Tibial nerve (tissue), 3 donors: Measurements from ENCODE around the gene MYBBP1A.

Source experiments
- CTCF ChIP-seq, 5 experiments: fragments of 200-600 bp in 3 of 5; fragments of 450-650 bp in 2 of 5; sonication (generic) in 3 of 5; IDR thresholded peaks; one replicate each; pipeline ENCODE4 v1.5.1; 2016 to 2019; ENCODE audit warnings: antibody characterized with exemption in 5 of 5, mild to moderate bottlenecking in 3 of 5, moderate library complexity in 2 of 5
- POLR2A ChIP-seq, 2 donors: fragments of 450-650 bp; IDR thresholded peaks; one replicate each; pipeline ENCODE4 v1.6.1; 2017; ENCODE audit warnings: antibody characterized with exemption in 2 of 2, mild to moderate bottlenecking in 2 of 2, moderate library complexity in 2 of 2

GRCh38 chr17:4514206-4514605 is 41.0 kb downstream of the MYBBP1A start:
- TF ChIP-seq CTCF (IDR thresholded peaks at IDR 0.05) = no peak
- no peak for TF ChIP-seq POLR2A (IDR thresholded peaks at IDR 0.05)
